Measurements from ENCODE around the gene RASGEF1B. TPM values are rescaled to one million over a fixed set of nuclear protein-coding genes. Genes with fewer than 3 reads are reported as not detected.

The RASGEF1B gene
- total and polyA plus RNA-seq, 4 donors: 8.9 to 57.4 (median 32.1) TPM

DNA sequence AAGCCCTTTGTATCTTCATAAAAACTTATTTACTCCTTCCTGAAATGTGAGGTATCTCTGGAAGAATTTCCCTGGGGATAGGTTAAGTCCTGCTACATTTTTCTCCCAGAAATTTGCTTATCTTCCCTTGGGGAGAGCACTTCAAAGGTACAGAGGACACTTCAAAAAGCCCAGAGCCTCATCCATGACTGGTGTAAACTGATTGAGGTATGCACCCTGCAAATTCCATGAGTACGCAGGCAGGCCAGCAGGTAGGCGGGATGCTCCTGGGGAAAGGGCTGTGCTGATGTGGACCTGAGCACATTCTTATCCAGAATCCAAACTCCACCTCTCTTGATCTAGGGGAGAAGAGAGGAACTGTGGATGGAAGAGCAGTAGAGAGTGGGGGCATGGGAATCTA is 26.3 kb upstream of the RASGEF1B start:
- Histone ChIP-seq H3K27ac (ENCODE audit: low read depth in 1 of 2, low read length in 2 of 2) (no peak overlapping the region), H3K9ac (ENCODE audit: low read depth in 1 of 2, low read length in 2 of 2) (no peak overlapping the region), H3K9me3 (ENCODE audit: control insufficient read depth in 4 of 4, low read length in 3 of 4) (no peaks in the 10 kb centered on the region), H3K4me3 (ENCODE audit: low read depth in 1 of 3, low read length in 3 of 3) (no peak overlapping the region), H3K27me3 (ENCODE audit: control insufficient read depth in 4 of 4, insufficient read depth in 4 of 4, low read length in 3 of 4) (no peaks in the 10 kb centered on the region), H3K4me1 (ENCODE audit: control insufficient read depth in 4 of 4, insufficient read depth in 4 of 4, low read length in 3 of 4) (peaks cover 0 to 3% (median 0%) of the 10 kb centered on the region in 4 donors), H3K36me3 (ENCODE audit: control insufficient read depth in 4 of 4, insufficient read depth in 3 of 4, low read depth in 1 of 4, low read length in 3 of 4) (no peaks in the 10 kb centered on the region)
- WGBS: 95% methylated on average over 2 of the region's 2 CpGs
- DNase-seq (ENCODE audit: low spot score): no peak
- TF ChIP-seq HNF4A (conservative IDR thresholded peaks at IDR 0.05) (no peak), REST (IDR thresholded peaks at IDR 0.05) (no peak), MAX (IDR thresholded peaks at IDR 0.05) (no peak), ATF3 (IDR thresholded peaks at IDR 0.05) (no peak), FOXA1 (IDR thresholded peaks at IDR 0.05) (no peak), RXRA (IDR thresholded peaks at IDR 0.05) (no peak), TAF1 (conservative IDR thresholded peaks at IDR 0.05) (no peak)

GRCh38 chr4:81495345-81495744 is 23.6 kb upstream of the RASGEF1B start:
- Histone ChIP-seq H3K36me3 (ENCODE audit: control insufficient read depth in 4 of 4, insufficient read depth in 3 of 4, low read depth in 1 of 4, low read length in 3 of 4) (no peaks in the 10 kb centered on the region), H3K9ac (ENCODE audit: low read depth in 1 of 2, low read length in 2 of 2) (no peak overlapping the region), H3K9me3 (ENCODE audit: control insufficient read depth in 4 of 4, low read length in 3 of 4) (no peaks in the 10 kb centered on the region), H3K27me3 (ENCODE audit: control insufficient read depth in 4 of 4, insufficient read depth in 4 of 4, low read length in 3 of 4) (no peaks in the 10 kb centered on the region), H3K4me1 (ENCODE audit: control insufficient read depth in 4 of 4, insufficient read depth in 4 of 4, low read length in 3 of 4) (peaks cover 0 to 3% (median 0%) of the 10 kb centered on the region in 4 donors), H3K27ac (ENCODE audit: low read depth in 1 of 2, low read length in 2 of 2) (no peak overlapping the region), H3K4me3 (ENCODE audit: low read depth in 1 of 3, low read length in 3 of 3) (no peak overlapping the region)
- no peak for DNase-seq (ENCODE audit: low spot score)
- TF ChIP-seq HNF4G (IDR thresholded peaks at IDR 0.05) (no peak), HNF4A (conservative IDR thresholded peaks at IDR 0.05) (no peak), RXRA (IDR thresholded peaks at IDR 0.05) (no peak), SP1 (IDR thresholded peaks at IDR 0.05) (no peak), RAD21 (IDR thresholded peaks at IDR 0.05) (no peak), REST (IDR thresholded peaks at IDR 0.05) (no peak), JUND (IDR thresholded peaks at IDR 0.05) (no peak), FOXA1 (IDR thresholded peaks at IDR 0.05) (no peak), EGR1 (IDR thresholded peaks at IDR 0.05; ENCODE audit: low read depth in 2 of 2) (no peak)

Measured in liver (tissue), 9 donors.